Calu3 (cell line): ENCODE data around the gene CCDC3. TPM values are rescaled to one million over a fixed set of nuclear protein-coding genes. Genes with fewer than 3 reads are reported as not detected.

ENCODE experiments used
- BruUV-seq: library from RNA; stranded (reverse); fragments of 400-500 nt; replicated peaks from 2 replicates; lab custom pipeline; 2021; lab: Mats Ljungman, UMichigan
- CTCF ChIA-PET: fragments of 300-600 bp; sonication (Branson Sonifier 250); formaldehyde crosslinking; loops from one replicate; lab custom pipeline; 2022; ENCODE audit warnings: antibody characterized with exemption; lab: Charles Lee
- DNase-seq: peaks from one replicate; pipeline ENCODE4 v3.0.0; 2022
- H3K27ac Mint-ChIP-seq: one replicate; pipeline ENCODE4 v1.8.0; 2022; ENCODE audit warnings: mixed read lengths; ENCODE audit not compliant: unreplicated experiment
- H3K27me3 Mint-ChIP-seq: one replicate; pipeline ENCODE4 v1.8.0; 2022; ENCODE audit warnings: mixed read lengths; ENCODE audit not compliant: unreplicated experiment
- H3K36me3 Mint-ChIP-seq: one replicate; pipeline ENCODE4 v1.8.0; 2022; ENCODE audit warnings: mild to moderate bottlenecking, moderate library complexity, mixed read lengths; ENCODE audit not compliant: insufficient read depth, unreplicated experiment
- H3K4me1 Mint-ChIP-seq: one replicate; pipeline ENCODE4 v1.8.0; 2022; ENCODE audit warnings: mild to moderate bottlenecking, low read depth, mixed read lengths; ENCODE audit not compliant: unreplicated experiment
- H3K4me3 Mint-ChIP-seq: one replicate; pipeline ENCODE4 v1.8.0; 2022; ENCODE audit warnings: mild to moderate bottlenecking, low read depth, moderate library complexity, mixed read lengths; ENCODE audit not compliant: unreplicated experiment
- H3K9me3 Mint-ChIP-seq: one replicate; pipeline ENCODE4 v1.8.0; 2022; ENCODE audit warnings: low read depth, mixed read lengths; ENCODE audit not compliant: unreplicated experiment
- intact Hi-C: fragments of 100-400 bp; cut with micrococcal nuclease; formaldehyde crosslinking; loops from one replicate; pipeline ENCODE4 v1.10.0; 2022; ENCODE audit not compliant: unreplicated experiment
- total RNA-seq: library from RNA; stranded (reverse); gene quantifications from 2 replicates; pipeline ENCODE4 v1.2.3, GENCODE V29; 2022
- TF ChIP-seq, protein P1 (sequence below): fragments of 200-600 bp; IDR thresholded peaks from one replicate; pipeline ENCODE4 v1.8.0; 2022; ENCODE audit warnings: antibody characterized with exemption; ENCODE audit not compliant: unreplicated experiment

The CCDC3 gene
- total RNA-seq, 1 experiment from 2014 or later, result not detected

DNA sequence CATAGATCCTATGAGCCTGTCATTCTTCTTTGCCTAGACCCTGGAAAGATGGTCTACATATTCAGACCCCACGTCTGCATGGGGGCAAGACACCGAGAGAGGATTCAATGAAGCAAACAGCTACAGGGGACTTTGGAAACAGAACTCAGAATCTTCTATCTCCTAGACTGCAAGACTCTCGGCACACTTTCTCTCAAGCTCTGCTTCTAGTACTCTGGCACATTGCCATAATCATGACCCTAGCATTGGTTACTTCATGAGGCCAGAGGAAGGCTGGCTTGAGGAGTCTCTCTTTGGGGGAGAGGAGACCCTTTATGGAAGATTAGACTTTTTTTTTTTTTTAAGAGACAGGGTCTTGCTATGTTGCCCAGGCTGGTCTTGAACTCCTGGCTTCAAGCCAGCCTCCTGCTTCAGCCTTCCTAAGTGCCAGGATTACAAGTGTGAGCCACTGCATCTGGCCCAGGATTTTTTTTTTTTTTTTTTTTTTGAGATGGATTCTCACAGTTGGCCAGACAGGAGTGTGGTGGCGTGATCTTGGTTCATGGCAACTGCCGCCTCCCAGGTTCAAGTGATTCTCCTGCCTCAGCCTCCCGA lies 20.7 kb downstream of the CCDC3 start:
- H3K27ac Mint-ChIP-seq, result no peak overlapping the region
- CTCF ChIA-PET, result no interaction called here
- intact Hi-C loops, result no loop called here
- TF ChIP-seq, protein P1, sequence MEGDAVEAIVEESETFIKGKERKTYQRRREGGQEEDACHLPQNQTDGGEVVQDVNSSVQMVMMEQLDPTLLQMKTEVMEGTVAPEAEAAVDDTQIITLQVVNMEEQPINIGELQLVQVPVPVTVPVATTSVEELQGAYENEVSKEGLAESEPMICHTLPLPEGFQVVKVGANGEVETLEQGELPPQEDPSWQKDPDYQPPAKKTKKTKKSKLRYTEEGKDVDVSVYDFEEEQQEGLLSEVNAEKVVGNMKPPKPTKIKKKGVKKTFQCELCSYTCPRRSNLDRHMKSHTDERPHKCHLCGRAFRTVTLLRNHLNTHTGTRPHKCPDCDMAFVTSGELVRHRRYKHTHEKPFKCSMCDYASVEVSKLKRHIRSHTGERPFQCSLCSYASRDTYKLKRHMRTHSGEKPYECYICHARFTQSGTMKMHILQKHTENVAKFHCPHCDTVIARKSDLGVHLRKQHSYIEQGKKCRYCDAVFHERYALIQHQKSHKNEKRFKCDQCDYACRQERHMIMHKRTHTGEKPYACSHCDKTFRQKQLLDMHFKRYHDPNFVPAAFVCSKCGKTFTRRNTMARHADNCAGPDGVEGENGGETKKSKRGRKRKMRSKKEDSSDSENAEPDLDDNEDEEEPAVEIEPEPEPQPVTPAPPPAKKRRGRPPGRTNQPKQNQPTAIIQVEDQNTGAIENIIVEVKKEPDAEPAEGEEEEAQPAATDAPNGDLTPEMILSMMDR, result no peak
- DNase-seq, result no peak
- H3K9me3 Mint-ChIP-seq, result peaks cover 2% of the 10 kb centered on the region
- H3K36me3 Mint-ChIP-seq, result no peaks in the 10 kb centered on the region
- peaks cover 51% of the 10 kb centered on the region for H3K27me3 Mint-ChIP-seq
- H3K4me1 Mint-ChIP-seq, result no peaks in the 10 kb centered on the region
- BruUV-seq, result no TSS peak
- H3K4me3 Mint-ChIP-seq, result no peak overlapping the region

DNA sequence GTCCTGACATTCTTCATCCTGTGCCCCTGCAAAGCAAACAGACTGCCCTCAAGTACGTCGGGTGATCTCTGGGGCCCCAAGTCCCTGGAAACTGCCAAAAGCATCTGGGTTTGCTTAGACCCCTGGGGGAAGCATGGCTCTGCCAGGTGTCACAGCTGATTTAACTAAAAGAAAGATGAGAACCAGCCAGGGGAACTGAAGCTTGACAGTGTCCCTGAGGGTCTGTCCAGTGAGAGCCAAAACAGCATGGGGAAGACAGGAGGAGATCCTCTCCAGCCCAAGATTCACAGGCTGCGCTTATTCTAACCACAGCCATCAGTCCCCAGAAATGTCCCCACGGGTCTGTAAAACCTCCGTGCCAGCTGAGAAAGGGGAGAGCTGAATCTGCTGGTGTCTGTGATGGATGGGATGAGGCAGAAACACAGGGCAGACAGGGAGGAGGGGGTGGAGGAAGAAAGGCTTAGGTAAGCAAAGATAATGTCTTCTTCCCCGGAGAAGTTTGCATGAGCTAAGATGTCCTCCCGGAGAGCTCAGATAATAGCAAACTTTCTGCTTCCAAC lies 21.3 kb downstream of the CCDC3 start:
- intact Hi-C loops, result no loop called here
- CTCF ChIA-PET, result no interaction called here
- Mint-ChIP-seq H3K9me3 (peaks cover 2% of the 10 kb centered on the region), H3K27ac (no peak overlapping the region), H3K27me3 (peaks cover 57% of the 10 kb centered on the region), H3K4me3 (no peak overlapping the region), H3K36me3 (no peaks in the 10 kb centered on the region), H3K4me1 (no peaks in the 10 kb centered on the region)
- TF ChIP-seq, protein P1, result no peak
- DNase-seq, result no peak
- BruUV-seq, result no TSS peak

DNA sequence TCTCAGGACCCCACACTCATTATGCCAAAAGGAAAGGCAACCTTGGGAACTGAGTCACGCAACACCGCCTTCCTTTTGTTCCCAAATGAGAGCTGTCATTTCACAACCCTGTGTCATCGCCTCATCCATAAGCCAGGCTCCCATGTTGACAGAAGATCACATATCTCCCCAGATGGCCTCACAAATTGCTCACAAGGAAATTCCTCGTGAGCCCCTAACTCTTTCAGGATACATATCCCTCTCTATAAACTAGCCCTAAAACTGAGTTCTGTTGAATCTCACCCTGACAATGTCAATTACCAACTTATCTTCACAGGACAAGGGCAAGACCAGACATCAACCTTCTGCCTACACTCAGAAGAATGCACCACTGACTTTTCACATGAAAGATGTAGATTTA lies 22.6 kb downstream of the CCDC3 start:
- Mint-ChIP-seq H3K4me3 (no peak overlapping the region), H3K4me1 (no peaks in the 10 kb centered on the region), H3K27ac (no peak overlapping the region), H3K27me3 (peaks cover 69% of the 10 kb centered on the region), H3K36me3 (no peaks in the 10 kb centered on the region), H3K9me3 (no peaks in the 10 kb centered on the region)
- no peak for DNase-seq
- intact Hi-C loops, result no loop called here
- CTCF ChIA-PET, result no interaction called here
- TF ChIP-seq, protein P1, result no peak
- BruUV-seq, result no TSS peak

DNA sequence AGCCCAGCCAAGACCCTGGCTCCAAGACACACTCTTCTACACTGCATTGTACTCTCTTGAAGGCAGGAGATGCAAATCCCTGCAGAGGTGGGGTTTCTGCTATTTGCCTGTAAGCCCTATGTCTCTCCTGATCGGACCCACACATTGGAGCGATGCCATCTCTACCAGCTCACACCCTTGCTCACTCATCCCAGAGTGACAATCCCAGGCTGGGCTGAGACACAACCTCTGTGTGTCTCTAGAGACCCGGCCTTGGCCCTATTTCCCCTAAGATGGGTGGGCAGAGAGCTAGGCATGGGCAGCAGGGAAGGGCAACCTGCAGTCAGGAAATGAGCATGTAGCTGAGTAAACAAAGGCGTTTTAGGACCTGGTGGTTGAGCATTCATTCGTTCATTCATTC lies 25.6 kb downstream of the CCDC3 start:
- Mint-ChIP-seq H3K4me3 (no peak overlapping the region), H3K4me1 (no peaks in the 10 kb centered on the region), H3K9me3 (no peaks in the 10 kb centered on the region), H3K27ac (no peak overlapping the region), H3K27me3 (peaks cover 85% of the 10 kb centered on the region), H3K36me3 (no peaks in the 10 kb centered on the region)
- intact Hi-C loops, result no loop called here
- no TSS peak for BruUV-seq
- TF ChIP-seq, protein P1, result no peak
- DNase-seq, result no peak
- CTCF ChIA-PET, result no interaction called here
